A673 (cell line): Measurements from ENCODE around the gene CCDC57. TPM values are rescaled to one million over a fixed set of nuclear protein-coding genes. Genes with fewer than 3 reads are reported as not detected.
A peak's percentile ranks its signal among the peaks of the same experiment; 100 is the strongest.

Source experiments
- BruUV-seq: library from RNA; stranded (reverse); fragments of 400-500 nt; replicated peaks from 2 replicates; lab custom pipeline; 2021; lab: Mats Ljungman, UMichigan
- CTCF ChIA-PET: fragments of 300-600 bp; sonication (Branson Sonifier 250); formaldehyde crosslinking; loops from one replicate; lab custom pipeline; 2022; ENCODE audit warnings: antibody characterized with exemption; lab: Charles Lee
- POLR2A ChIA-PET: fragments of 300-600 bp; sonication (Branson Sonifier 250); formaldehyde crosslinking; loops from one replicate; lab custom pipeline; 2022; ENCODE audit warnings: antibody characterized with exemption; ENCODE audit not compliant: low non-redundant PET; lab: Charles Lee
- DNase-seq: peaks from one replicate; pipeline ENCODE4 v3.0.0-alpha.2; 2015; ENCODE audit warnings: low spot score
- H3K27ac ChIP-seq: fragments of 200-600 bp; sonication (generic); 2 replicates; pipeline ENCODE4 v1.5.1; 2016; ENCODE audit warnings: mixed run types, low read depth, mild to moderate bottlenecking, mixed read lengths, antibody characterized with exemption, low read length; ENCODE audit not compliant: poor library complexity, severe bottlenecking
- H3K27me3 ChIP-seq: fragments of 200-600 bp; sonication (generic); replicated peaks from 2 replicates; pipeline ENCODE4 v1.6.1; 2017; ENCODE audit warnings: mixed run types, low read depth, mild to moderate bottlenecking, mixed read lengths, antibody characterized with exemption, low read length; ENCODE audit not compliant: insufficient read depth, poor library complexity
- H3K36me3 ChIP-seq: fragments of 200-600 bp; sonication (generic); 2 replicates; pipeline ENCODE4 v1.6.1; 2016; ENCODE audit warnings: mixed run types, mild to moderate bottlenecking, mixed read lengths, antibody characterized with exemption, low read length; ENCODE audit not compliant: insufficient read depth, poor library complexity, severe bottlenecking
- H3K4me1 ChIP-seq: fragments of 200-600 bp; sonication (generic); 2 replicates; pipeline ENCODE4 v1.6.1; 2017; ENCODE audit warnings: mixed run types, mild to moderate bottlenecking, mixed read lengths, antibody characterized with exemption, low read length; ENCODE audit not compliant: insufficient read depth, poor library complexity, severe bottlenecking
- H3K4me3 ChIP-seq: fragments of 200-600 bp; sonication (generic); 2 replicates; pipeline ENCODE4 v1.5.1; 2016; ENCODE audit warnings: low read depth, mixed run types, mild to moderate bottlenecking, mixed read lengths, low read length; ENCODE audit not compliant: poor library complexity, severe bottlenecking
- H3K9me3 ChIP-seq: fragments of 200-600 bp; sonication (generic); 2 replicates; pipeline ENCODE4 v1.6.1; 2016; ENCODE audit warnings: mixed run types, low read depth, mild to moderate bottlenecking, mixed read lengths, antibody characterized with exemption, low read length; ENCODE audit not compliant: poor library complexity, severe bottlenecking
- CTCF ChIP-seq: fragments of 300-800, 200-600 bp; sonication (generic); conservative IDR thresholded peaks from 2 replicates; pipeline ENCODE4 v1.5.1; 2017; ENCODE audit warnings: low read depth, mild to moderate bottlenecking, antibody characterized with exemption, low read length, moderate library complexity, mixed read lengths
- EZH2 ChIP-seq: fragments of 200-600 bp; sonication (generic); IDR thresholded peaks from 2 replicates; pipeline ENCODE4 v1.6.1; 2017; ENCODE audit warnings: borderline replicate concordance, low read depth, mild to moderate bottlenecking, mixed read lengths, antibody characterized with exemption, low read length; ENCODE audit not compliant: poor library complexity, severe bottlenecking
- intact Hi-C: fragments of 100-400 bp; cut with micrococcal nuclease; formaldehyde crosslinking; loops from one replicate; pipeline ENCODE4 v1.10.0; 2022; ENCODE audit not compliant: unreplicated experiment
- total RNA-seq: library from RNA; stranded (reverse); gene quantifications from 2 replicates; pipeline ENCODE4 v1.2.3, GENCODE V29; 2021

Gene CCDC57
- total RNA-seq, 1 experiment from 2014 or later = 43.6 TPM

- Histone ChIP-seq H3K4me3 (no peak overlapping the region), H3K27me3 (no peaks in the 10 kb centered on the region), H3K9me3 (no peaks in the 10 kb centered on the region), H3K4me1 (peaks cover 64% of the 10 kb centered on the region), H3K27ac (peak overlapping the region; percentile 56), H3K36me3 (peaks cover 54% of the 10 kb centered on the region)
- intact Hi-C loops = loop anchor here (10.0 kb wide), 1 partner anchor 172 kb away; the partner anchor contains the start of genes HEXD and OGFOD3
- ChIA-PET POLR2A (interaction anchor here (0.6 to 0.7 kb wide), 3 partner anchors 56 to 1232 kb away, joined by 3 to 4 read pairs (median 3); no protein-coding TSS in a partner anchor), CTCF (interaction anchor here (1.0 kb wide), 1 partner anchor 172 kb away, joined by 3 read pairs; no protein-coding TSS in a partner anchor)
- DNase-seq = no peak
- no TSS peak for BruUV-seq
- TF ChIP-seq EZH2 (no peak), CTCF (no peak)
Measured at GRCh38 chr17:82242698-82242976, 30.0 kb upstream of the CCDC57 start.

- POLR2A ChIA-PET = interaction anchor here (0.6 to 0.7 kb wide), 3 partner anchors 56 to 1232 kb away, joined by 3 to 4 read pairs (median 3); no protein-coding TSS in a partner anchor
Measured at GRCh38 chr17:82241926-82242697, 29.5 kb upstream of the CCDC57 start.

More at GRCh38 chr17:82241926-82242697, 29.5 kb upstream of the CCDC57 start:
- CTCF ChIA-PET = interaction anchor here (1.0 kb wide), 1 partner anchor 173 kb away, joined by 3 read pairs; no protein-coding TSS in a partner anchor
- Histone ChIP-seq H3K36me3 (peaks cover 49% of the 10 kb centered on the region), H3K4me1 (peaks cover 63% of the 10 kb centered on the region), H3K27me3 (no peaks in the 10 kb centered on the region), H3K27ac (peak overlapping the region; percentile 56), H3K4me3 (no peak overlapping the region), H3K9me3 (no peaks in the 10 kb centered on the region)
- DNase-seq = no peak
- no TSS peak for BruUV-seq
- intact Hi-C loops = loop anchor here (10.0 kb wide), 1 partner anchor 173 kb away; the partner anchor contains the start of genes HEXD and OGFOD3
- no peak for TF ChIP-seq CTCF
- no peak for TF ChIP-seq EZH2
